ENCODE data around the gene OR6C2. TPM values are rescaled to one million over a fixed set of nuclear protein-coding genes. Genes with fewer than 3 reads are reported as not detected.
"Not testable (repeated sequence)": the region's sequence is repeated elsewhere in the genome, so short reads cannot be mapped to it uniquely, and the experiment has no call there.

Gene OR6C2
- total RNA-seq, 1 experiment from 2014 or later: not detected

- DNase-seq (ENCODE audit: low spot score): no peak
These were observed 26.4 kb downstream of the OR6C2 start, which contains the start of gene OR6C70 for GRCh38 chr12:55470088-55470829. TSS of gene OR6C70 (minus strand) at chr12:55470138. CDS start at chr12:55470138, 0 bp downstream.

GRCh38 chr12:55472264-55472663 is 28.4 kb downstream of the OR6C2 start:
- DNase-seq (ENCODE audit: low spot score): no peak

DNA sequence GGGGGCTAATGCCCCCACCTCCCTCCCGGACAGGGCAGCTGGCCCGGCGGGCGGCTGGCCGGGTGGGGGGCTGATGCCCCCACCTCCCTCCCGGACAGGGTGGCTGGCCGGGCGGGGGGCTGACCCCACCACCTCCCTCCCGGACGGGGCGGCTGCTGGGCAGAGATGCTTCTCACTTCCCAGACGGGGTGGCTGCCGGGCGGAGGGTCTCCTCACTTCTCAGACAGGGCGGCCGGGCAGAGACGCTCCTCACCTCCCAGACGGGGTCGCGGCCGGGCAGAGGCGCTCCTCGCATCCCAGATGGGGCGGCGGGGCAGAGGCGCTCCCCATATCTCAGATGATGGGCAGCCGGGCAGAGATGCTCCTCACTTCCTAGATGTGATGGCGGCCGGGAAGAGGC is 35.3 kb downstream of the OR6C2 start:
- not testable (repeated sequence) for DNase-seq (ENCODE audit: low spot score)

DNA sequence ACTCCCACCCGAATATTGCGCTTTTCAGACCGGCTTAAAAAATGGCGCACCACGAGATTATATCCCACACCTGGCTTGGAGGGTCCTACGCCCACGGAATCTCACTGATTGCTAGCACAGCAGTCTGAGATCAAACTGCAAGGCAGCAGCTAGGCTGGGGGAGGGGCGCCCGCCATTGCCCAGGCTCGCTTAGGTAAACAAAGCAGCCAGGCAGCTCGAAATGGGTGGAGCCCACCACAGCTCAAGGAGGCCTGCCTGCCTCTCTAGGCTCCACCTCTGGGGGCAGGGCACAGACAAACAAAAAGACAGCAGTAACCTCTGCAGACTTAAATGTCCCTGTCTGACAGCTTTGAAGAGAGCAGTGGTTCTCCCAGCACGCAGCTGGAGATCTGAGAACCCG is 40.4 kb downstream of the OR6C2 start:
- DNase-seq (ENCODE audit: low spot score): not testable (repeated sequence)

DNA sequence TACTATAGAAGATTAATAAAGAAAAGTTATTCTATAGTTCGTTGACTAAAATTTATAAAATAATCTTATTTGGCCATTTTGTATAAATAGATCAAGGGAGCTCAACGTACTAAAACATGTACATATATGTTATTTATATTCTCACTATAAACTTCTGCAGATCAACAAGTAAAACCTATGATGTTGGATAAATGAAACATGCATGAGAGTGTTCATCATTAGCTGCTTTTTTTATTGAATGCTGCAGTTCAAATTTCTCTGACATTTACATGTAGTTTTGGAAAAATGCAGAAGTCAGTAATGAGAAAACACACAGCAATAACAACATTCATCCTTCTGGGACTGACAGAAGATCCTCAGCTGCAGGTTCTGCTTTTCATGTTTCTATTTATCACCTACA is 48.2 kb downstream of the OR6C2 start, which contains the start of gene OR6C68:
OR6C68 (plus strand) TSS at position 301 of the 400 bp plus-strand sequence; CDS start at position 301, 0 bp downstream.
- DNase-seq (ENCODE audit: low spot score): no peak

DNA sequence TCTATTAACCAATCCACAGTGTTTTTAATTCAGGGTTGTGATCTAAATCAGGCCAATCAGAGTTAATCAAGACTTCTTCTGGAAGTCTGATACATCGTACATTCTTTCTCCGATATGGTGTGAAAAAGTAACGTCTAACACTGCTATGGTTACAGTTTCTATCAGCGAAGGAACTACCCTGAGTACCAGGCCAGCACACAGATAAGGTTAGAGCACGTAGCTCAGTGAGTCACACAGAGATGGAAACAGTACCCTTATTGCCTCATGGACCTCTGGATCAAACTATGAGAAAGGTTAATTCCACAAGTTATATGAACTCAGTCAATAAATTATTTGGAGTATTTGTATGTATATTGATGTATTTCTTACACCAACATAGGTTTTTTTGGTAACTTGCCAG is 51.6 kb downstream of the OR6C2 start:
- DNase-seq (ENCODE audit: low spot score): no peak

GRCh38 chr12:55499231-55499630 is 55.4 kb downstream of the OR6C2 start:
- no peak for DNase-seq (ENCODE audit: low spot score)

GRCh38 chr12:55499810-55500252 is 56.0 kb downstream of the OR6C2 start:
- DNase-seq (ENCODE audit: low spot score): no peak

- DNase-seq (ENCODE audit: low spot score): no peak
These were observed 57.7 kb downstream of the OR6C2 start for GRCh38 chr12:55501601-55502000.

Other genes starting within 250 kb of the OR6C2 start
- gene OR10A7, start 223.1 kb upstream of the OR6C2 start, total RNA-seq (2014; rRNA removed; shearing (Covaris generic)): not detected in 2 replicates
- gene OR6C74, start 199.5 kb upstream of the OR6C2 start, total RNA-seq (2014; rRNA removed; shearing (Covaris generic)): not detected in 2 replicates
- not detected in 2 replicates for gene OR6C6, start 147.5 kb upstream of the OR6C2 start, total RNA-seq (2014; rRNA removed; shearing (Covaris generic))
- not detected in 2 replicates for gene OR6C1, start 129.7 kb upstream of the OR6C2 start, total RNA-seq (2014; rRNA removed; shearing (Covaris generic))
- gene OR6C3, start 113.3 kb upstream of the OR6C2 start, total RNA-seq (2014; rRNA removed; shearing (Covaris generic)): not detected in 2 replicates
- not detected in 2 replicates for gene OR6C75, start 81.1 kb upstream of the OR6C2 start, total RNA-seq (2014; rRNA removed; shearing (Covaris generic))
- gene OR6C65, start 43.5 kb upstream of the OR6C2 start, total RNA-seq (2014; rRNA removed; shearing (Covaris generic)): not detected in 2 replicates
- not detected in 2 replicates for gene OR6C76, start 17.8 kb upstream of the OR6C2 start, total RNA-seq (2014; rRNA removed; shearing (Covaris generic))
- not detected in 2 replicates for gene OR6C70, start 26.1 kb downstream of the OR6C2 start, total RNA-seq (2014; rRNA removed; shearing (Covaris generic))
- gene OR6C68, start 48.3 kb downstream of the OR6C2 start, total RNA-seq (2014; rRNA removed; shearing (Covaris generic)): not detected in 2 replicates
- gene OR6C4, start 105.5 kb downstream of the OR6C2 start, total RNA-seq (2014; rRNA removed; shearing (Covaris generic)): not detected in 2 replicates
- gene OR2AP1, start 128.4 kb downstream of the OR6C2 start, total RNA-seq (2014; rRNA removed; shearing (Covaris generic)): not detected in 2 replicates
- gene OR10P1, start 192.8 kb downstream of the OR6C2 start, total RNA-seq (2014; rRNA removed; shearing (Covaris generic)): not detected in 2 replicates

Measured in HT-29 (cell line).